ENCODE results near the gene SCRT2.

The SCRT2 gene

DNA sequence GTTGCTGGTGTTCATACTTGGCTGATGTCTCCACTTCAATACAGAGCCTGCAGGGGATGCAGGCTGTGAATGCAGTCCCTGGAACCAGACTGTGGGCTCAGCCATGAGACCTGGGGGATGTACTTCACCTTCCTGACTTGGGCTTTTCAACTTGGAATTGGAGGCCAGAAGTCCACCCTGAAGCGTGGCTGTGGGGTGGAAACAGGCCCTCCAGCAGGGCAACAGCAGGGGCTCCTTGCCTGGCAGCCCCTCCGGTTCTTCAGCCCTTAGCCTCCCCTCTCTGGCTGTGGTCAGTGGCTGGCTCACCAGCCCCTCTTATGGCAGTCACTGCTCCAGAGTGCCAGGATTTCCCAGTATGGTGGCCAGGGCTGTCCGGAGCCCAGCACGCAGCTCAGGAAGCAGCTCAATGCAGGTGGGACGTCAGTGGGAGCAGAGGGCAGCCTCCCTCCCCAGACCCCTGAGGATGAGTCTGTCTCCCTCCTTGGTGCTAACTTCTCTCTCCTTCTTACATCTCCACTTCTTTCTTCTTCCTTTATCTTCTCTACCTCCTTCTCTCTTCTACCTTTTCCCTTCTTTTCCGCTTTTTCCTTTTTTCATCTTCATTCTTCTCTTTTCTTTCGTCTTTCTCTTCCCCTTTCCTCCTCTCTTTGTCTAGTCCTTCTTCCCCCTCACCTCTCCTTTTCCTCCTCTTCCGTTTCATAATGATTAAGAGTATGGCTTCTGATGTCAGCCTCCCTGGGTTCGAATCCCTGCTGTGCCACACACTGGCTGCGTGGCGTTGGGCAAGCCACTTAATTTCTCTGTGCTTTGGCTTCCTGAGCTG is 47.4 kb upstream of the SCRT2 start:
- H3F3A ChIP-seq (ENCODE audit: insufficient read depth, low read length): no peaks in the 10 kb centered on the region
- no peaks in the 10 kb centered on the region for H3K9me2 ChIP-seq (ENCODE audit: low read depth, low read length)
- H3K9ac ChIP-seq (ENCODE audit: low read length): no peak overlapping the region
- H4K20me1 ChIP-seq (ENCODE audit: insufficient read depth, low read length): no peaks in the 10 kb centered on the region
- H3K36me3 ChIP-seq (ENCODE audit: insufficient read depth, low read length): no peaks in the 10 kb centered on the region
- H3K9me3 ChIP-seq (ENCODE audit: low read length): no peaks in the 10 kb centered on the region
- H3K4me3 ChIP-seq (ENCODE audit: low read depth, low read length, poor library complexity, severe bottlenecking): no peak overlapping the region
- no peaks in the 10 kb centered on the region for H3K4me1 ChIP-seq (ENCODE audit: insufficient read depth, low read length, severe bottlenecking)
- H2AFZ ChIP-seq (ENCODE audit: low read length): no peak overlapping the region
- H3K27me3 ChIP-seq (ENCODE audit: insufficient read depth, low read length): no peaks in the 10 kb centered on the region; the same call in 1 of the 2 replicates
- H3K27ac ChIP-seq (ENCODE audit: low read depth, low read length, poor library complexity, severe bottlenecking): no peak overlapping the region
- H3K4me2 ChIP-seq (ENCODE audit: low read length): no peak overlapping the region
- H3K79me2 ChIP-seq (ENCODE audit: insufficient read depth, low read length): no peaks in the 10 kb centered on the region
- TF ChIP-seq, protein P1, sequence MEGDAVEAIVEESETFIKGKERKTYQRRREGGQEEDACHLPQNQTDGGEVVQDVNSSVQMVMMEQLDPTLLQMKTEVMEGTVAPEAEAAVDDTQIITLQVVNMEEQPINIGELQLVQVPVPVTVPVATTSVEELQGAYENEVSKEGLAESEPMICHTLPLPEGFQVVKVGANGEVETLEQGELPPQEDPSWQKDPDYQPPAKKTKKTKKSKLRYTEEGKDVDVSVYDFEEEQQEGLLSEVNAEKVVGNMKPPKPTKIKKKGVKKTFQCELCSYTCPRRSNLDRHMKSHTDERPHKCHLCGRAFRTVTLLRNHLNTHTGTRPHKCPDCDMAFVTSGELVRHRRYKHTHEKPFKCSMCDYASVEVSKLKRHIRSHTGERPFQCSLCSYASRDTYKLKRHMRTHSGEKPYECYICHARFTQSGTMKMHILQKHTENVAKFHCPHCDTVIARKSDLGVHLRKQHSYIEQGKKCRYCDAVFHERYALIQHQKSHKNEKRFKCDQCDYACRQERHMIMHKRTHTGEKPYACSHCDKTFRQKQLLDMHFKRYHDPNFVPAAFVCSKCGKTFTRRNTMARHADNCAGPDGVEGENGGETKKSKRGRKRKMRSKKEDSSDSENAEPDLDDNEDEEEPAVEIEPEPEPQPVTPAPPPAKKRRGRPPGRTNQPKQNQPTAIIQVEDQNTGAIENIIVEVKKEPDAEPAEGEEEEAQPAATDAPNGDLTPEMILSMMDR (IDR thresholded peaks at IDR 0.05; ENCODE audit: low read length): no peak
- TF ChIP-seq EZH2 (IDR thresholded peaks at IDR 0.05; ENCODE audit: borderline replicate concordance, low read length): no peak

DNA sequence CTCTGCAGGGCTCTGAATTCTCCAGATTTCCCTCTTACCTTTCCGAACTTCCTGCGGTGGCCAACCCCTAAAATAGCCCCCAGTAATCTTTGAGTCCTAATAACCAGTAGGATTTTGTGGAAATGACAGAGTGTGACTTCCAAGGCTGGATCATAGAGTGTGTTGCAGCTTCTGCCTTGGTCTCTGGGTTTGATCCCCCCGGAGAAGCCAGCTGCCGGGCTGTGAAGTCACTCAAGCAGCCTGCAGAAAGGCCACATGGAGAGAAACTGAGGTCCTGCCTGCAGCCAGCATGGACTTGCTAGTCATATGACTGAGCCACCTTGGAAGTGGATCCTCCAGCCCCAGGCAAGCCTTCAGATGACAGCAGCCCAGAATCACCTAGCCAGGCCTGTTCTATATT is 46.3 kb upstream of the SCRT2 start:
- H3K4me3 ChIP-seq (ENCODE audit: low read depth, low read length, poor library complexity, severe bottlenecking): no peak overlapping the region

GRCh38 chr20:719816-720215 is 44.2 kb upstream of the SCRT2 start:
- Histone ChIP-seq H3K9me3 (ENCODE audit: low read length) (no peaks in the 10 kb centered on the region), H3K27ac (ENCODE audit: low read depth, low read length, poor library complexity, severe bottlenecking) (no peak overlapping the region), H3K4me2 (ENCODE audit: low read length) (no peak overlapping the region), H3K4me3 (ENCODE audit: low read depth, low read length, poor library complexity, severe bottlenecking) (no peak overlapping the region), H3K4me1 (ENCODE audit: insufficient read depth, low read length, severe bottlenecking) (no peaks in the 10 kb centered on the region), H3K9ac (ENCODE audit: low read length) (no peak overlapping the region), H3K9me2 (ENCODE audit: low read depth, low read length) (no peaks in the 10 kb centered on the region), H2AFZ (ENCODE audit: low read length) (no peak overlapping the region), H3K27me3 (ENCODE audit: insufficient read depth, low read length) (no peaks in the 10 kb centered on the region; the same call in 1 of the 2 replicates), H3F3A (ENCODE audit: insufficient read depth, low read length) (no peaks in the 10 kb centered on the region), H3K79me2 (ENCODE audit: insufficient read depth, low read length) (no peaks in the 10 kb centered on the region), H4K20me1 (ENCODE audit: insufficient read depth, low read length) (no peaks in the 10 kb centered on the region), H3K36me3 (ENCODE audit: insufficient read depth, low read length) (no peaks in the 10 kb centered on the region)
- TF ChIP-seq, protein P1 (IDR thresholded peaks at IDR 0.05; ENCODE audit: low read length): no peak
- TF ChIP-seq EZH2 (IDR thresholded peaks at IDR 0.05; ENCODE audit: borderline replicate concordance, low read length): no peak

More for the DNA sequence above, 46.3 kb upstream of the SCRT2 start:
- H2AFZ ChIP-seq (ENCODE audit: low read length): no peak overlapping the region
- no peak overlapping the region for H3K27ac ChIP-seq (ENCODE audit: low read depth, low read length, poor library complexity, severe bottlenecking)
- no peaks in the 10 kb centered on the region; the same call in 1 of the 2 replicates for H3K27me3 ChIP-seq (ENCODE audit: insufficient read depth, low read length)
- H3K4me1 ChIP-seq (ENCODE audit: insufficient read depth, low read length, severe bottlenecking): no peaks in the 10 kb centered on the region
- TF ChIP-seq, protein P1 (IDR thresholded peaks at IDR 0.05; ENCODE audit: low read length): no peak
- no peak for TF ChIP-seq EZH2 (IDR thresholded peaks at IDR 0.05; ENCODE audit: borderline replicate concordance, low read length)
- H3K36me3 ChIP-seq (ENCODE audit: insufficient read depth, low read length): no peaks in the 10 kb centered on the region
- no peaks in the 10 kb centered on the region for H4K20me1 ChIP-seq (ENCODE audit: insufficient read depth, low read length)
- no peaks in the 10 kb centered on the region for H3K9me3 ChIP-seq (ENCODE audit: low read length)
- H3K4me2 ChIP-seq (ENCODE audit: low read length): no peak overlapping the region
- H3K79me2 ChIP-seq (ENCODE audit: insufficient read depth, low read length): no peaks in the 10 kb centered on the region
- H3F3A ChIP-seq (ENCODE audit: insufficient read depth, low read length): no peaks in the 10 kb centered on the region
- no peak overlapping the region for H3K9ac ChIP-seq (ENCODE audit: low read length)
- H3K9me2 ChIP-seq (ENCODE audit: low read depth, low read length): no peaks in the 10 kb centered on the region

Data from OCI-LY1 (cell line).